Measurements from ENCODE around the gene MTMR3. TPM values are rescaled to one million over a fixed set of nuclear protein-coding genes. Genes with fewer than 3 reads are reported as not detected.

The MTMR3 gene
- total RNA-seq, 3 donors from 2014 or later: 57.0 to 90.0 (median 67.2) TPM

- TF ChIP-seq POLR2A (IDR thresholded peaks at IDR 0.05): no peak
- H3K27ac ChIP-seq: no peak within 1 kb of the TSS
- peaks cover 0 to 3% of the 10 kb centered on the region in 2 donors for H3K27me3 ChIP-seq
- no peak for DNase-seq (ENCODE audit: low spot score in 2 of 2)
- H3K9me3 ChIP-seq: no peaks in the 10 kb centered on the region
- H3K4me3 ChIP-seq: peak within 1 kb of the TSS; percentile 10 to 48 (median 26)
- no peaks in the 10 kb centered on the region for H3K36me3 ChIP-seq
- no peaks in the 10 kb centered on the region for H3K4me1 ChIP-seq
- intact Hi-C loops (cut with DNase I; ENCODE audit: low total_unique reads): no loop called here
Measured at GRCh38 chr22:30079952-30080533, 197.1 kb downstream of the MTMR3 start, which contains the start of gene HORMAD2. HORMAD2 (plus strand) TSS chr22:30080464; CDS start chr22:30093953, 13,489 bp downstream.

Other genes with a start within 250 kb of the MTMR3 start
- not detected for gene CABP7, start 163.2 kb upstream of the MTMR3 start, total RNA-seq
- gene ZMAT5, start 116.2 kb upstream of the MTMR3 start, total RNA-seq: 10 to 100 TPM; 22.5 to 26.2 (median 23.0) TPM
- 10 to 100 TPM; 61.2 to 74.1 (median 68.3) TPM for gene UQCR10, start 115.8 kb upstream of the MTMR3 start, total RNA-seq
- gene ASCC2, start 44.9 kb upstream of the MTMR3 start, total RNA-seq: 10 to 100 TPM; 37.0 to 60.3 (median 45.8) TPM
- gene HORMAD2, start 197.3 kb downstream of the MTMR3 start, total RNA-seq: not detected

All from breast epithelium (tissue), 4 donors.